Liver (tissue), 9 donors: ENCODE data around the gene MST1. TPM values are rescaled to one million over a fixed set of nuclear protein-coding genes. Genes with fewer than 3 reads are reported as not detected.

Experiments
- DNase-seq: peaks from one replicate; pipeline ENCODE4 v3.0.0-alpha.2; 2017; ENCODE audit warnings: low spot score
- H3K27ac ChIP-seq, 2 donors: one replicate each; pipeline ENCODE4 v1.7.0; 2013; ENCODE audit warnings: inconsistent platforms in 2 of 2, low read length in 2 of 2, control low read depth in 1 of 2, low read depth in 1 of 2, mild to moderate bottlenecking in 1 of 2
- H3K27me3 ChIP-seq, 4 donors: one replicate each; pipeline versions ENCODE4 v1.6.1 to v1.7.0; 2013; ENCODE audit warnings: low read length in 3 of 4, inconsistent platforms in 1 of 4, mild to moderate bottlenecking in 1 of 4, moderate library complexity in 1 of 4; ENCODE audit not compliant: control insufficient read depth in 4 of 4, insufficient read depth in 4 of 4
- H3K36me3 ChIP-seq, 4 donors: one replicate each; pipeline versions ENCODE4 v1.6.1 to v1.7.0; 2013; ENCODE audit warnings: low read length in 3 of 4, mild to moderate bottlenecking in 3 of 4, low read depth in 1 of 4, moderate library complexity in 1 of 4; ENCODE audit not compliant: control insufficient read depth in 4 of 4, insufficient read depth in 3 of 4
- H3K4me1 ChIP-seq, 4 donors: one replicate each; pipeline versions ENCODE4 v1.6.1 to v1.7.0; 2013; ENCODE audit warnings: low read length in 3 of 4, mild to moderate bottlenecking in 3 of 4, moderate library complexity in 1 of 4; ENCODE audit not compliant: control insufficient read depth in 4 of 4, insufficient read depth in 4 of 4
- H3K4me3 ChIP-seq, 3 donors: one replicate each; pipeline versions ENCODE4 v1.6.1 to v1.7.0; 2013; ENCODE audit warnings: low read length in 3 of 3, control low read depth in 1 of 3, low read depth in 1 of 3, mild to moderate bottlenecking in 1 of 3
- H3K9ac ChIP-seq, 2 donors: one replicate each; pipeline ENCODE4 v1.7.0; 2013; ENCODE audit warnings: low read length in 2 of 2, mild to moderate bottlenecking in 2 of 2, moderate library complexity in 2 of 2, control low read depth in 1 of 2, low read depth in 1 of 2
- H3K9me3 ChIP-seq, 4 donors: one replicate each; pipeline versions ENCODE4 v1.6.1 to v1.7.0; 2013; ENCODE audit warnings: low read length in 3 of 4; ENCODE audit not compliant: control insufficient read depth in 4 of 4
- EGR1 ChIP-seq, 2 donors: IDR thresholded peaks; 2 replicates each; pipeline ENCODE4 v1.6.1; 2016 to 2018; ENCODE audit warnings: antibody characterized with exemption in 2 of 2, low read depth in 2 of 2
- FOXA2 ChIP-seq: IDR thresholded peaks from 2 replicates; pipeline ENCODE4 v1.6.1; 2016; ENCODE audit warnings: antibody characterized with exemption
- GABPA ChIP-seq, 2 donors: IDR thresholded peaks in 1 of 2; conservative IDR thresholded peaks in 1 of 2; 2 replicates each; pipeline ENCODE4 v1.6.1; 2016; ENCODE audit warnings: antibody characterized with exemption in 2 of 2, mild to moderate bottlenecking in 1 of 2, moderate library complexity in 1 of 2
- HNF4A ChIP-seq, 2 donors: conservative IDR thresholded peaks; 2 replicates each; pipeline ENCODE4 v1.6.1; 2016; ENCODE audit warnings: antibody characterized with exemption in 2 of 2, mild to moderate bottlenecking in 2 of 2
- HNF4G ChIP-seq: IDR thresholded peaks from 2 replicates; pipeline ENCODE4 v1.6.1; 2016; ENCODE audit warnings: antibody characterized with exemption
- JUND ChIP-seq, 2 donors: IDR thresholded peaks; 2 replicates each; pipeline ENCODE4 v1.6.1; 2016; ENCODE audit warnings: antibody characterized with exemption in 2 of 2
- NR2F2 ChIP-seq: IDR thresholded peaks from 2 replicates; pipeline ENCODE4 v1.6.1; 2016; ENCODE audit warnings: antibody characterized with exemption
- RAD21 ChIP-seq, 2 donors: IDR thresholded peaks; 2 replicates each; pipeline ENCODE4 v1.6.1; 2016; ENCODE audit warnings: antibody characterized with exemption in 2 of 2, mild to moderate bottlenecking in 2 of 2
- RXRA ChIP-seq, 2 donors: IDR thresholded peaks; 2 replicates each; pipeline ENCODE4 v1.6.1; 2017 to 2018; ENCODE audit warnings: antibody characterized with exemption in 2 of 2, mild to moderate bottlenecking in 1 of 2
- SP1 ChIP-seq: IDR thresholded peaks from 2 replicates; pipeline ENCODE4 v1.6.1; 2018; ENCODE audit warnings: antibody characterized with exemption, mild to moderate bottlenecking
- TAF1 ChIP-seq: conservative IDR thresholded peaks from 2 replicates; pipeline ENCODE4 v1.6.1; 2016; ENCODE audit warnings: antibody characterized with exemption, mild to moderate bottlenecking
- YY1 ChIP-seq: IDR thresholded peaks from 2 replicates; pipeline ENCODE4 v1.6.1; 2016; ENCODE audit warnings: antibody characterized with exemption, mild to moderate bottlenecking
- WGBS: extraction: QIAGEN DNeasy Blood & Tissue Kit; methylation state at CpG from one replicate; pipeline ENCODE4 v1.1.7; 2013; 5-methylcytosine and 5-hydroxymethylcytosine counted together
- polyA plus RNA-seq, 2 donors: library from polyadenylated mRNA; stranded (reverse) in 1 of 2; unstranded in 1 of 2; fragments of 200-250 nt in 1 of 2; fragments of >200 nt in 1 of 2; fragmentation: Nextera tagmentation in 1 of 2; extraction: Ambion mirVana in 1 of 2; gene quantifications; one replicate each; pipeline versions ENCODE4 v1.2.1 to v1.2.3, GENCODE V29; 2013 to 2015
- total RNA-seq, 2 donors: library from RNA; depleted of rRNA; stranded (reverse); fragments of >200 nt; gene quantifications; one replicate each; pipeline ENCODE4 v1.2.3, GENCODE V29; 2014
- TF ChIP-seq, protein P1 (sequence below): IDR thresholded peaks from 2 replicates; pipeline ENCODE4 v1.6.1; 2016; ENCODE audit warnings: antibody characterized with exemption
- TF ChIP-seq, protein P2 (sequence below): fragments of 150-350 bp; IDR thresholded peaks from 2 replicates; pipeline ENCODE4 v1.5.1; 2017; ENCODE audit warnings: improper control_type of control experiment, low read depth, low read length; ENCODE audit not compliant: missing input control
- TF ChIP-seq, protein P3 (sequence below): IDR thresholded peaks from 2 replicates; pipeline ENCODE4 v1.6.1; 2016; ENCODE audit warnings: antibody characterized with exemption, mild to moderate bottlenecking
- donor health status: healthy.
- donor health status: healthy.
- donor health status: healthy.
- donor health status: healthy.
- donor health status: healthy.

MST1 gene
- total and polyA plus RNA-seq, 4 donors = 262 to 634 (median 530) TPM

DNA sequence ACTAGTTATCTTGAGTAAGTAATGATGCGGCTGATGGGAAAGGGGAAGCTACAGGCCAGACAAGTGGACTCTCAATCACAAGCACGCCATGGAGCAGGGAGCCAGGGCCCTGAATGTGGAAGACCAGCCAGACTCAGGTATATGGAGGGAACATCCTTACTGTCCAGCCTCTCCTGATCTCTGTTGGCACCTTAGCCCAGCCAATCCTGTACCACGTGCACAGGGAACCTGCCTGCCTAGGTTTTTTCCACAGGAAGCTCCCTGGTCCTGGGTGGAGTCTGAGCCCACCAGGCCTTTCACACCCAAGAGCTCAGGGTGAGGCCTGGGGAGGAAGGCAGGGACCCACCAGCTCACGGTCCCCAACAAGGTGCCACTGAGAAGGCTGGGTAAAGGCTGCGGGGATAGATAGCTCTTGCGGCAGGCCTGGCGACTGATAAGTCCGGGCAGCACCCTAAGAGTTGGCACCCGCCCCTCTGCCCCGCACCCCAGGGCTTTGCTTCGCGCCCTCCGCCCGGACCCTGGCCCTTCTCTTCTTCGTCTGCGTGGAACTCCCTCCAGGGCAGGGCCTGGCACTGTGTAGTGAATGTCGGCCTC, 16.1 kb downstream of the MST1 start:
- H3K27ac ChIP-seq = peak overlapping the region; percentile 84 to 91
- H3K4me1 ChIP-seq = peaks cover 32 to 68% (median 50%) of the 10 kb centered on the region in 4 donors
- no peaks in the 10 kb centered on the region for H3K27me3 ChIP-seq
- peak; percentile 83 for DNase-seq
- H3K36me3 ChIP-seq = peaks cover 4 to 18% (median 9%) of the 10 kb centered on the region in 4 donors
- no peaks in the 10 kb centered on the region for H3K9me3 ChIP-seq
- WGBS = 21% methylated on average over 17 of the region's 17 CpGs
- no peak for TF ChIP-seq GABPA (IDR thresholded peaks at IDR 0.05 in 1 of 2, conservative IDR thresholded peaks at IDR 0.05 in 1 of 2)
- TF ChIP-seq TAF1 = no peak
- TF ChIP-seq, protein P1, sequence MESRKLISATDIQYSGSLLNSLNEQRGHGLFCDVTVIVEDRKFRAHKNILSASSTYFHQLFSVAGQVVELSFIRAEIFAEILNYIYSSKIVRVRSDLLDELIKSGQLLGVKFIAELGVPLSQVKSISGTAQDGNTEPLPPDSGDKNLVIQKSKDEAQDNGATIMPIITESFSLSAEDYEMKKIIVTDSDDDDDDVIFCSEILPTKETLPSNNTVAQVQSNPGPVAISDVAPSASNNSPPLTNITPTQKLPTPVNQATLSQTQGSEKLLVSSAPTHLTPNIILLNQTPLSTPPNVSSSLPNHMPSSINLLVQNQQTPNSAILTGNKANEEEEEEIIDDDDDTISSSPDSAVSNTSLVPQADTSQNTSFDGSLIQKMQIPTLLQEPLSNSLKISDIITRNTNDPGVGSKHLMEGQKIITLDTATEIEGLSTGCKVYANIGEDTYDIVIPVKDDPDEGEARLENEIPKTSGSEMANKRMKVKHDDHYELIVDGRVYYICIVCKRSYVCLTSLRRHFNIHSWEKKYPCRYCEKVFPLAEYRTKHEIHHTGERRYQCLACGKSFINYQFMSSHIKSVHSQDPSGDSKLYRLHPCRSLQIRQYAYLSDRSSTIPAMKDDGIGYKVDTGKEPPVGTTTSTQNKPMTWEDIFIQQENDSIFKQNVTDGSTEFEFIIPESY = no peak
- no peak for TF ChIP-seq RXRA (IDR thresholded peaks at IDR 0.05)
- no peak for TF ChIP-seq EGR1 (IDR thresholded peaks at IDR 0.05; ENCODE audit: low read depth in 2 of 2)
- no peak for TF ChIP-seq FOXA2
- TF ChIP-seq, protein P2, sequence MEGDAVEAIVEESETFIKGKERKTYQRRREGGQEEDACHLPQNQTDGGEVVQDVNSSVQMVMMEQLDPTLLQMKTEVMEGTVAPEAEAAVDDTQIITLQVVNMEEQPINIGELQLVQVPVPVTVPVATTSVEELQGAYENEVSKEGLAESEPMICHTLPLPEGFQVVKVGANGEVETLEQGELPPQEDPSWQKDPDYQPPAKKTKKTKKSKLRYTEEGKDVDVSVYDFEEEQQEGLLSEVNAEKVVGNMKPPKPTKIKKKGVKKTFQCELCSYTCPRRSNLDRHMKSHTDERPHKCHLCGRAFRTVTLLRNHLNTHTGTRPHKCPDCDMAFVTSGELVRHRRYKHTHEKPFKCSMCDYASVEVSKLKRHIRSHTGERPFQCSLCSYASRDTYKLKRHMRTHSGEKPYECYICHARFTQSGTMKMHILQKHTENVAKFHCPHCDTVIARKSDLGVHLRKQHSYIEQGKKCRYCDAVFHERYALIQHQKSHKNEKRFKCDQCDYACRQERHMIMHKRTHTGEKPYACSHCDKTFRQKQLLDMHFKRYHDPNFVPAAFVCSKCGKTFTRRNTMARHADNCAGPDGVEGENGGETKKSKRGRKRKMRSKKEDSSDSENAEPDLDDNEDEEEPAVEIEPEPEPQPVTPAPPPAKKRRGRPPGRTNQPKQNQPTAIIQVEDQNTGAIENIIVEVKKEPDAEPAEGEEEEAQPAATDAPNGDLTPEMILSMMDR = no peak
- peak in 1 of 2 donors; percentile 4 for TF ChIP-seq HNF4A (conservative IDR thresholded peaks at IDR 0.05)
- TF ChIP-seq SP1 = no peak
- peak overlapping the region; percentile 48 to 76 (median 66) for H3K4me3 ChIP-seq
- H3K9ac ChIP-seq = peak overlapping the region; percentile 2 to 8

DNA sequence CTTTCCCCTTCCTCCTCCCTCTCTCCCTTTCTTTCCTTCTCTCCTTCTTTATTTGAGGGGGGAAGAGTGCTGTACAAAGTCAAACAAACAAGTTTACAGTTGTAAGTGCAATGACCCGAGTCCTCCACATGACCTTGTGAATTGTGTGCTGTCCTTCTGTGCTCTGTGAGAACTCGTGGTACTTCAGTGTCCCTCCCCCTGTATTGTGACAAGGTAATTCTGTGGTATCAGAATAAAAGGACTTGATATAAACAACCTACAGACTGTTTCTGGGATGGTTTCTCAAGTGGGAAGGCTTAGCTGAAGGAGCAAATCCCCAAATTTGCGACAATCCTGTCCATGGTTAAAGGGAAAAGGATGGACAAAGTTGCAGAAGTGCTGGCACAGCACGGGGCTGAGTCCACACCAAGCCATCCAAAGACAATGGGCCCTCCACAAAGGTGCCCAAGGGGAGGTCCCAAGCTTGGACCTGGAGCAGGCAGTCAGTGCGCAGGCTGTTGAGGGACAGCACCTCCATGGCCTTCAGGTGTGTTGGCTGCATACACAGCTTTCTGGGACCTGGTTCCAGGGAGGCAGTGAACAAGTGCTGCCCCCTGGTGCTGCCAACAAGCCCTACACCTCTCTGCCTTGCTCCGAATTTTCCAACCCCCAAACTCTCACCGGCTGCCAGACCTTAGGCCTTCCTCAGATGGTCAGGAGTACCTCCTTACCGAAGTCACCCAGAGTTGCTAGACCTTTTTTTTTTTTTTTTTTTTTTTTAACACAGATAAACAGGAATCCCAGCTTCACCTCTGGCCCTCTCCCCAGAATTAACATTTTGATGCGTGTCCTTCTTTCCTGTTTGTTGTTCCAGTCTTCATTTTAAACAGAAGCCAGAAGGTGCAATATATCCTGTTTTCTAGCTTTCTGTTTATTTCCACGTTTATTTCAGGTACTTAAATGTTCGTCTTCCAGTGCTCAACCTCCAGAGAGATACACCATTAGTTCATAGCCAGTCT, 17.7 kb downstream of the MST1 start:
- peak overlapping the region; percentile 57 to 81 for H3K27ac ChIP-seq
- H3K4me3 ChIP-seq = no peak overlapping the region
- no peaks in the 10 kb centered on the region for H3K9me3 ChIP-seq
- H3K4me1 ChIP-seq = peaks cover 39 to 84% (median 66%) of the 10 kb centered on the region in 4 donors
- 21% methylated on average over 11 of the region's 11 CpGs for WGBS
- DNase-seq = peak; percentile 84
- H3K36me3 ChIP-seq = peaks cover 0 to 8% (median 5%) of the 10 kb centered on the region in 4 donors
- no peaks in the 10 kb centered on the region for H3K27me3 ChIP-seq
- peak overlapping the region in 1 of 2 donors; percentile 24 for H3K9ac ChIP-seq
- peak; percentile 93 to 96 for TF ChIP-seq RAD21 (IDR thresholded peaks at IDR 0.05)
- peak; percentile 89 for TF ChIP-seq SP1
- peak; percentile 55 for TF ChIP-seq YY1
- peak; percentile 25 for TF ChIP-seq NR2F2
- TF ChIP-seq GABPA (IDR thresholded peaks at IDR 0.05 in 1 of 2, conservative IDR thresholded peaks at IDR 0.05 in 1 of 2) = no peak
- peak; percentile 49 for TF ChIP-seq HNF4G
- TF ChIP-seq HNF4A (conservative IDR thresholded peaks at IDR 0.05) = peak; percentile 88 to 89
- TF ChIP-seq, protein P3, sequence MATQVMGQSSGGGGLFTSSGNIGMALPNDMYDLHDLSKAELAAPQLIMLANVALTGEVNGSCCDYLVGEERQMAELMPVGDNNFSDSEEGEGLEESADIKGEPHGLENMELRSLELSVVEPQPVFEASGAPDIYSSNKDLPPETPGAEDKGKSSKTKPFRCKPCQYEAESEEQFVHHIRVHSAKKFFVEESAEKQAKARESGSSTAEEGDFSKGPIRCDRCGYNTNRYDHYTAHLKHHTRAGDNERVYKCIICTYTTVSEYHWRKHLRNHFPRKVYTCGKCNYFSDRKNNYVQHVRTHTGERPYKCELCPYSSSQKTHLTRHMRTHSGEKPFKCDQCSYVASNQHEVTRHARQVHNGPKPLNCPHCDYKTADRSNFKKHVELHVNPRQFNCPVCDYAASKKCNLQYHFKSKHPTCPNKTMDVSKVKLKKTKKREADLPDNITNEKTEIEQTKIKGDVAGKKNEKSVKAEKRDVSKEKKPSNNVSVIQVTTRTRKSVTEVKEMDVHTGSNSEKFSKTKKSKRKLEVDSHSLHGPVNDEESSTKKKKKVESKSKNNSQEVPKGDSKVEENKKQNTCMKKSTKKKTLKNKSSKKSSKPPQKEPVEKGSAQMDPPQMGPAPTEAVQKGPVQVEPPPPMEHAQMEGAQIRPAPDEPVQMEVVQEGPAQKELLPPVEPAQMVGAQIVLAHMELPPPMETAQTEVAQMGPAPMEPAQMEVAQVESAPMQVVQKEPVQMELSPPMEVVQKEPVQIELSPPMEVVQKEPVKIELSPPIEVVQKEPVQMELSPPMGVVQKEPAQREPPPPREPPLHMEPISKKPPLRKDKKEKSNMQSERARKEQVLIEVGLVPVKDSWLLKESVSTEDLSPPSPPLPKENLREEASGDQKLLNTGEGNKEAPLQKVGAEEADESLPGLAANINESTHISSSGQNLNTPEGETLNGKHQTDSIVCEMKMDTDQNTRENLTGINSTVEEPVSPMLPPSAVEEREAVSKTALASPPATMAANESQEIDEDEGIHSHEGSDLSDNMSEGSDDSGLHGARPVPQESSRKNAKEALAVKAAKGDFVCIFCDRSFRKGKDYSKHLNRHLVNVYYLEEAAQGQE = peak; percentile 45
- peak in 1 of 2 donors; percentile 41 for TF ChIP-seq JUND (IDR thresholded peaks at IDR 0.05)
- peak in 1 of 2 donors; percentile 12 for TF ChIP-seq EGR1 (IDR thresholded peaks at IDR 0.05; ENCODE audit: low read depth in 2 of 2)
- TF ChIP-seq, protein P1 = peak; percentile 36
- peak; percentile 99 for TF ChIP-seq RXRA (IDR thresholded peaks at IDR 0.05)
- TF ChIP-seq FOXA2 = peak; percentile 60
- no peak for TF ChIP-seq TAF1
- TF ChIP-seq, protein P2 = peak; percentile 94
